HG03045 (cell line): Measurements from ENCODE around the gene SNRPF.
"Not testable (repeated sequence)": the region's sequence is repeated elsewhere in the genome, so short reads cannot be mapped to it uniquely, and the experiment has no call there.

Source experiments
- ATAC-seq: cut with Tn5 transposase; IDR thresholded peaks from one replicate; pipeline ENCODE4 v1.9.1; 2021; ENCODE audit warnings: mild to moderate bottlenecking, moderate library complexity; ENCODE audit not compliant: unreplicated experiment

SNRPF gene

DNA sequence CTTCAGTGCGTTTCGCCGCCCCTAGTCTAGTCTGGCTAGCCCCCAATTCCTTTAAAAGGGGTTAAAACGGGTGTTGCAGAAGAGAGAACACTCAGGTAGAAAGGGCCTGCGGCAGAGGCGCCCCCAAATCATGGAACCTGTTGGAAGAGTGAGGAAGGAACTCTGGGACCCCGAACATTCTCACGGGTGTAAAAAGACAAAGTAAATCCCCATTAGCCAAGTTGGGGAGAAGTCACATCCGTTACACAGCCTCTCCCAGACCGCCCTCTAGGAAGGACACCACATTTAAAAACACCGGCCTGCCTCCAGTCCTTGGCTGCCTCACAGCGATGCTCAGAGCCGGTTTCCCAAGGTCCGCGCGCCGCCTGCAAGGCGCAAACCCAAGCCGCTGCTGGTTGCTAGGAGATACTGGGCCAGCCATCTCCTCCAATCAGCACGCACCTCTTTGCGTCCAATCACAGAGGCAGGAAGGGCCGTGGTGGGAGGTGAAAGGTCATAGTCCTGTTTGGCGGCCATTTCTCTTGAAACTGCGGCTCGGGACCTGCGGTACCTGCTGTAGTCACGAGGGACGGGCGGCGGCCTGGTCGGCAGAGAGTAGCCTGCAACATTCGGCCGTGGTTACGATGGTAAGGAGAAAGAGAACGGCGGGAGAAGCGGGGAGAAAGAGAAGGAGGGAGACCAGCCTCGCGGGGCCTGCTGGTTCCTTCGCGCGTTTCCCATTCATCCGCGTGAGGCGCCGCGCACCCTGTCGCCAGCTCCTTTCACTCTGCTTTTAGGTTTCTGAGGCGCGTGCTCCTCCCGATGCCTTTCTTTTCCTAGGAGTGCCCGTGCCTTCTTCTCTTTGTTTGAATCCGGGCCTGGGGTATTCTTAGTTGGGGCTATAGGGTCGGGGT is at the start of gene SNRPF:
Gene SNRPF (plus strand): TSS at position 502 of the 893 bp plus-strand sequence. CDS start 122 bp downstream, at position 624.
- peak; percentile 100 for ATAC-seq

DNA sequence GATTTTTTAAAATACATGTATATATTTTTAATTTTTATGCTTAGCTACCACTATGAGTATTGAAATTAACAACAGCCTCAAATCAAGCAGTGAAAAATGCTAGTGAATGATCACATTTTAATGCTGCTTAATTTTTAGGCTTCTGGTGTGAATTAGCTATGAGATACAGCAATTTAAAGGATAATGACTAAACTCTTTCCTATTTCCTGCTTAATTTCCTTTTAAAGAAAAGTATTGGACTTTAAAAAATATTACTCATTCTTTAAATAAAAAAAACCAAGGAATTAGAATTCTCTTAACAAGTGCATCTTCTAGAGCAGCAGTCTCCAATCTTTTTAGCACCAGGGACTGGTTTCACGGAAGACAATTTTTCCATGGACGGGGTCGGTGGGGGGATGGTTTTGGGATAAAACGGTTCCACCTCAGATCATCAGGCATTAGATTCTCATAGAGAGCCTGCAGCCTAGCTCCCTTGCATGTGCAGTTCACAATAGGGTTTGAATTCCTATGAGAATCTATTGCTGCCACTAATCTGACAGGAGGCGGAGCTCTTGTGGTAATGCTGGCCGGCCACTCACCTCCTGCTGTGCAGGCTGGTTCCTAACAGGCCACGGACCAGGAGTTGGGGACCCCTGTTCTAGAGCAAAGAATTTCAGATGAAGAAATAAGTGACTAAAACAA is 49.6 kb upstream of the SNRPF start:
- no peak for ATAC-seq

DNA sequence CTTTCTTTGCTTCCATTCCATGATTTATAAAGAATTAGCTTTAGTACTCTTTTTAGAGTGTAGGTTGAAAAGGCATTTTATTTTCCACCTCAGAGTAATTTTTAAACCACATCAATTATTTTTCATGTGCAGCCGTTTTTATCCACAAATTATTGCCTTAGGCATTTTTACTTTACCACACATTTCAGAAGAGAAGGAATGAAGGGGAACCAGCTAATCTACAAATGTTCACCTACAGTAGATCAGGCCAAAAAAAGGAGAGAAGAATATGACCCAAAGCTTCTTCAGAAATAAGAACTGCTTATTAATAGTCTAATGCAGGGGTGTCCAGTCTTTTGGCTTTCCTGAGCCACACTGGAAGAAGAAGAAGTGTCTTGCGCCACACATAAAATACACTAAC is 48.3 kb upstream of the SNRPF start:
- no peak for ATAC-seq

DNA sequence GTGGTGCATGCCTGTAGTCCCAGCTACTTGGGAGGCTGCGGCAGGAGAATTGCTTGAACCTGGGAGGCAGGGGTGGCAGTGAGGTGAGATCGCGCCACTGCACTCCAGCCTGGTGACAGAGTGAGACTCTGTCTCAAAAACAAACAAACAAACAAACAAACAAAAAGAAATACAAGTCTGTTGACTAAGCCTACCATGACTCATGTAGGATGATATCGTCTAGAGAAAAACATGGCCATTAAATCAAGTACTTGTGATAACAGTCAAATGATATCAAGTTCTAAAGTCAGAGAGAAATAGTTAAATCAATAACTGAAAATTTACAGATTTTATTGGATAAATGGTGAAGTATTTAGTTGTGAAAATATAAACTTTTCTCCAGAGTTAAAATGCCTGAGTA is 46.6 kb upstream of the SNRPF start:
- ATAC-seq, result not testable (repeated sequence)

DNA sequence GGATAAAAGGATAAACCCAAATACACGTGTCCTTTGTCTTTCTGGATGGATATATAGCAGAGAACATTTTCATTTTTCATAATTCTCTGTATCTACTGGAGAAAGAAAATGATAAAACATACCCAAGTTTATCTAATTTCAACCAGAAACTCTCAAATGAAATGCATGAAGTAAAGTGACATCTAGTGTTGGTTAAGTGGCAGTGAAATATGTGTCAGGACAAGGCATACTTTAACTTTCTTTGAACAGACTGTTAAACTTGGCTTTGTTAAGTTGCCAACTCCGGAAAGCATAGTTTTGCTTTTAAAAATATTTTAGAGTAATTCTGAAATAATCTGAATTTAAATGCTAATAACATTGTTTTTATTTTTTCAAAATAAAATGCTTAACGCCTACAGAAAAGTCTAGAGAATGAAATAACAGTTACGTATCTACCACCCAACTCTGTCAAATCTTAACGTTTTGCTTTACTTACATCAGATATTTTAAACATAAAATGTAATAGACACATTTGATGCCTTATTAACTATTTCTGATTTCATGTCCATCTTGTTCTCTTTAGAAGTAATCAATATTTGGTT is 43.0 kb upstream of the SNRPF start:
- ATAC-seq, result no peak

DNA sequence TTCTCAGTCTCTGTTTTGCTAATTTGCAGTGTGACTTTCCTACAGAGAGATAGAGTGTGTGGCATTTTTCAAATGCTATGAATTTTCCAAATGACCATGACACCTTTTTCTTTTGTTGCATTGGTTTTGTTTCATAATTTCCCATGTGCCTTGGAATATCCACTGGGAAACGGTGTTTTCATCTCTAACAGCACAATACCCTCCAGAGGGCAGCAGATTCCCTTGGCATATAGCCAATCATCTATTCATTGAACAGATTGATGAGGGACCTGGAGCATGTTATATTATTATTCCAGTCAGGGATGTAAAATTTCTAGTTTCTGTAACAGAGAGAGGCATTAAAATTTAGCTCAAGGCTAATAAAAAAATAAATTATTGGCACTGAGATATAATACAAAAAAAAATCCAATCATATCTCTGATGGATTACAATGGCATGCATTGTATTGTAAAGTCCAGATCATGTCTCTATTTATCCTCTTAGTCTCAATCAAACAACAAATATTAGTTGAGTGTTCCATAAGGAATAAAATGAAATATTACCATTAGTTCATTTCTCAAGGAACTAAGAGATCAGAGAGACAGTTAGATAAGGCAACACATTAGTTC is 38.6 kb upstream of the SNRPF start:
- ATAC-seq, result no peak

DNA sequence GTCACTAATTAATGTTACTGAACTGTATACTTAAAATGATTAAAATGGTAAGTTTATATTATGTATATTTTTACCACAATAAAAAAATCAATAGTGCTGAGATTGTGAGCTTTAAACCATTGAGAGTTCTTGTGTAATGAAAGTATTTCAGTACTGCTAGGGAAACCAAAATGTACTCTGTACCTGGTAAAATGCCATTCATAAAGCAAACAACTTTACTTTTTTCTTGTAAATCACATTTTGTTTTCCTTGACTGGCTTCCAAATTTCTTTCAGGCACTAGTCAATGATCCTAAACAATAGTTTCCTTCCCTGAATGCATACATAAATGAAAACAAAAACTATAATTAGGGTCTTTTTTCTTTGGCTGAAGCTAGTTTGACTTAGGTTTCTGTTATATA is 29.4 kb upstream of the SNRPF start:
- no peak for ATAC-seq

DNA sequence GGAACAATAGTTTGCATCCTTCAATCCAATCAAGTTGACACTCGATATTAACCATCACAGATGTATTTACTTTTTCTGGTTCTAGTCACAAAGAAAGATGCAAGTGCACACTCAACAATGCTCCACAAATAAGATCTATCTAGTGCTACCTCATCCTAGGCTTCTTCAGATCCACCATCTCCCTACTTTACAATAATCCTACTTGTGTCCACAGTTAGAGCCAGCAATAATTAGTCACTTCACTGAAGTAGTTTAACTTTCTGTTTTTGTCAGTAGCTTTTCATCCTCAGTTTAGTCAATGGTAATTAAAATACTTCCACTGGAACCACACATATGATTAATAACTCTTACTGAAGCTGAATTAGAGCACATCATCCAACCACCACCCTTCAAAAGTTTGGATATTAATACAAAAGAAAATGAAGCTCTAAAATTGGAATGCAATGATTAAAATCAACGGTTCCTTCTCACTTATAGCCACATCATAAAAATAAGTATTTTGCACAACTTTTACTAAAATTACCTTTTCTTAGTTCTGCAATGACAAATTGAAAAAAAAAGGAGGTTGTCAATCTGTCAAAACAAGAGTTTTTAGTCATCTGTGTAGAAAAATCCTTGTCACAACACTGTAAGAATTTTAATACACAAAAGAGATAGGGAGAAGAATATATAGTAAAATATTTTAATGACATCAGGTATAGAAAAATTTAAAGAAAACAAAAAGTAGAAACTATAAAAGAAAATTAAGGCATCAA is 28.2 kb upstream of the SNRPF start:
- no peak for ATAC-seq

DNA sequence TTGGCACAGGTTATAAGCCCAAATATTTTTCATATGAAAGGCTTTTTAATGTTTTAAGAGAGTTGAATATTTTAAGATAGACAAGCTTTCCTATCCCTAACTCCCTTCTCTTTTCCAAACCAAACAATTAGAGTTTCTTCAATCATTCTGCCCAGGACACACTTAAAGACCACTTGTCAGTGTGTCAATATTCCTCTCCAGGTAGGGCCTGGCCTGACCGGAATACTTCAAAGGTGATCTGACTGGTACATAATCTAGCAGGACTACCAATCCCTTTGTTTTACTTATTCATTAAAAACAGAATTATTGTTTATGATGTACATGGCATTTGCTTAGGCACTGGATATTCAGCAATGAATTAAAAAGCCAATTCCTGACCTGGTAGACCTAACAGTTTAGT is 24.2 kb upstream of the SNRPF start:
- ATAC-seq, result no peak

DNA sequence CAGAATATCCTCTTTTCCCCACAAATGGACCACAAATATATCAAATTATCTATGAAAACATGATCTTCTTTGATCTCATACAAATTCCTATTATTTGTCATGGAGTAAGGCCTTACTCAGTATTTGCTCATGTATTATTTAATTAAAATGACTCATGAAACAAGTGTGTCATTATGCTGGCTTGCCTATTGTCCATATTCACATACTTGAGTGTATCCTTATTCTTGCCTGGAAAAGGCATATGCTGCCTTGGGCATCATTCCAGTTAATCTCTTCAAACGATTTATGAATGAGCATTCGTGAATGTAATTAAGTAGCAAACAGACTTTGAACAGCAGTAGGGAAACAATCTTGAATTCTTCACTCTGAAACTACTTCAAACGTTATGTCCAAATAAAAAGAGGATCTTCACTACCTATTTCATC is 22.6 kb upstream of the SNRPF start:
- ATAC-seq, result no peak

DNA sequence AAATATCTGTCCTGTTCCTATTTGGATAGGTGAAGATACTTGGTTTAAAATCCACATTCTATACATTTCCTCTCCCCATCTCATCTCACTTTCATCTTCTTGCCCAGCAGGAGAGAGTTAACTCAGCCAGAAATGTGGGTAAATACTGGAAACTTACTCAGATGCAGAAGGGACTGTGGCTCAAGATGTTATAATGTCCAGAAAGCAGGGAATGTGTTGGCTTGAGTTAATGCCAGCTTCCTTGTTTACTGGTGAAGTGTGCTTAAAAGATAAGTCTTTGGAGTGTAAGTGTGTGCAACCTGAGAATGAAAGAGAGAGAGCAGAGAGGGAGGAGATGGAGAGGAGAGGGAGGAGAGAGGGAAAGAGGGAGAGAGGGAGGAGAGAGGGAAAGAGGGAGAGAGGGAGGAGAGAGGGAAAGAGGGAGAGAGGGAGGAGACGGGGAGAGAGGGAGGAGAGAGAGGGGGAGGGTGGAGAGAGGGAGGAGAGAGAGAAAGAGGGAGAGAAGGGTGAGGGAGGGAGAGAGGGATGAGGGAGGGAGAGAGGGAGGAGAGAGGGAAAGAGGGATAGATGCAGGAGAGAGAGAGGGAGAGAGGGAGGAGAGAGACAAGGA is 22.0 kb upstream of the SNRPF start:
- no peak for ATAC-seq

DNA sequence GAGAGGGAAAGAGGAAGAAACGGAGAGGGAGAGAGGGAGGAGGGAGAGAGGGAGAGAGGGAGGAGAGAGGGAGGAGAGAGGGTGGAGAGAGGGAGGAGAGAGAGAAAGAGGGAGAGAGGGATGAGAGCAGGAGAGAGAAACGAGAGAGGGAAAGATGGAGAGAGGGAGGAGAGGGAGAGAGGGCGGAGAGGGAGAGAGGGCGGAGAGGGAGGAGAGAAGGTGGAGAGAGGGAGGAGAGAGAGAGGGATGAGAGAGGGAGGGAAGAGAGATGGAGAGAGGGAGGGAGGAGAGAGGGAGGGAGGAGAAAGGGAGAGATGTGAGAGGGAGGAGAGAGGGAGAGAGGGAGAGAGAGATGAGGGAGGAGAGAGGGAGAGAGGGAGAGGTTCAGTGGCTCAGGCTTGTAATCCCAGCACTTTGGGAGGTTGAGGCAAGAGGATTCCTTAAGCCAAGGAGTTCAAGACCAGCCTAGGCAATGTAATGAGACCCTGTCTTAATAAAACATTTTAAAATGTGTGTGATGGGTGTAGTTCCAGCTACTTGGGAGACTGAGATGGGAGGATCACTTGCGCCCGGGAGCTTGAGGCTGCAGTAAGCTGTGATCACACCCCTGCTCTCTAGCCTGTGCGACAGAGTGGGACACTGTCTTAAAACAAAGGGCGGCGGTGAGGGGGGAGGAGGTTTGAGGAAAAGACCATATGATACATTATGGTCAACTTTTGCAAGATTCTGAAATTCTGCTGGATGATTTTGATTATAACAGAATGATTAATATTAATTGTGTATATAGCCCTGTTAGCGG is 21.3 kb upstream of the SNRPF start:
- no peak for ATAC-seq

DNA sequence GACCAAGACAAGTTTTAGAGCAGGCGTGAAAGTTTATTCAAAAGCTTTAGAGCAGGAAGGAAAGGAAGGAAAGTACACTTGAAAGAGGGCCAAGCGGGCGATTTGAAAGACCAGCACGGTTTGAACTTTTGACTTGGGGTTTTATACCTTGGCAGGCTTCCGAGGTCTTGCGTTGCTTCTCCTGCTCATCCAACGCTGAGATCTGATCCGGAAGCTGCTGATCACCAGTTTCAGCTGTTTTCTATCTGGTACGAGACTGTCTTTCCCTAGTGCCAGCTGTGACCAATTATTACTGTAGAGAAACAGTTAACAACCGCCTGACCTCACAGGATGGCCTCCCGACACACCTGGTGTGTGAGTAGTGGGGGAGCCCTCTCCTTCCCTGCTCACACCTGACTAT is 20.6 kb upstream of the SNRPF start:
- ATAC-seq, result no peak

DNA sequence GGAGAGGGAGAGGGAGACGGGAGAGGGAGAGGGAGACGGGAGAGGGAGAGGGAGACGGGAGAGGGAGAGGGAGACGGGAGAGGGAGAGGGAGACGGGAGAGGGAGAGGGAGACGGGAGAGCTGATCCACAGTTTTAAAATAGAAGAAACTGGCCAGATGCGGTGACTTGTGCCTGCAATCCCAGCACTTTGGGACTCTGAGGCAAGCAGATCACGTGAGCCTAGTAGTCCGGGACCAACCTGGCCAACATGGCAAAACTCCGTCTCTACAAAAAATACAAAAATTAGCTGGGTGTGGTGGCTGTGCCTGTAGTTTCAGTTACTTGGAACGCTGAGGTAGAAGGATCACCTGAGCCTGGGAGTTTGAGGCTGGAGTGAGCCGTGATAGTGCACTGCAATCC is 16.3 kb upstream of the SNRPF start:
- not testable (repeated sequence) for ATAC-seq

DNA sequence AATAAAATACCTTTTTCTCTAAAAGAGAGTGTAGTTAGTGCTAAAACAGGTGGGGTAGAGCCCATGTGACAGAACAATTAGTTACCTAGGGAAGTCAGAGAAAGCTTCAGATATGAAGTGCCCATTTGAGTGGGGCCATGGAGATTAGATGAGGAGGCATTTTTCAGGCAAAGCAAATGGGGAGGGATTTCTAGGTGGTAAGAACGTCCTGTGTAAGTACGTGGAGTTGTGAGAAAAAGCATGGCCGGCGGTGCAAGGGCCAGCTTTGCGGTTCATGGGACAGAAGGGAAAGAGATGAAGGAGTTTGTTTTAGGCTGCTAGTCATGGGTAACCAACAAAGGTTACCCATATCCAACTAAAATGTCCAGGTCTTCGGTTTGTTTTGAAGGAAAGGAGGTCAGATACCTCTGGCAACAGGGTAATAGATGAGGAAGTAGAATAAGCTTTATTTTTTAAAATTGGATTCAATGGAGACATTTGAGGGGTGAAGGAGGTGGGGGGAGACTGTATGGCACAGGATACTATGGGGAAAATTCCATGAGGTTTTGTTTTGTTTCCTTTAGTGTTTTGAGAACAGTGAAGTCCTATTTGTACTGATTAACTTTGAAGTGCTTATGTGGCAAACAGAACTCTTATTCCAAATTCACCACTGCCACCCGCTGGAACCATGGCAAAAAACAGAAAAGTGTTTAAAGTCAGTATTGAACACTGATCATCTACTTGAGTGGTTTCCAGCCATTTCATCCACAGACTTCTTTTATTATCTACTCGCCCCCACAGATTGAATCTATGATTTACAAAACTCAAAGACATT is 10.0 kb upstream of the SNRPF start:
- ATAC-seq, result no peak

DNA sequence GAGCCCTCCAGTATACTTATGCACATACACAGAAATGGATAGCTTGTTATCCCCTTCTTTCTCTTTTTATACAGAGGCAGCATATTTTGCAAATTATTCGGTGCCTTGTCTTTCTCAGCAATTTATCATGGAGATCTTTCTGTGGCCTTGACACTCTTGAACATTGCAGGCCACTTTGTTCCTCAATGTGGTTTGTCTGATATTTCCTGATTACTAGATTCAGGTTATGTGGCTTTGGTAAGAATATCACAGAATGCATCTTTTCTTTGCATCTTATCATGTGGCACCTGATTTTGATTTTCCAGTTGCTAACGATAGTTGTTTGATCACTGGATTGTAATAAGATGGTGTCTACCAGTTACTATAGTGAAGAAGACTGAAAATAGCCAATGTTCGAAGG is 7.1 kb upstream of the SNRPF start:
- ATAC-seq, result no peak

DNA sequence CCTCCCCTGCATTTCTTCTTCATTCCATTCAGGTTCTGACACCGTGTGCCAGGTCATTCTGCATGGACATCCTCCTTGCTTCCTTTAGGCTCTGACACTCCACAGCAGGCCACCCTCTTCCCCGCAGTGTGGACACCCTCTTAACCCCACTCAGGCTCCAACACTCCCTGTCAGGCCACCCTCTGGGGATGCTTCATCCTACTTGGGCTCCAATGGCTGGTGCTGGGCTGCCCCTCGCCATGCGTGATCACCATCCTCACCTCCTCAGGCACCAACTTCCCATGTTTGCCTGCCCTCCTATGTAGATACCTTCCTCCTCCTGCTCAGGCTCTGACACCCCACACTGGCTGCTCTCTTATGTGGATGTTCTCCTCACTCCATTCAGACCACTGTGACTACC is 6.6 kb upstream of the SNRPF start:
- ATAC-seq, result no peak

DNA sequence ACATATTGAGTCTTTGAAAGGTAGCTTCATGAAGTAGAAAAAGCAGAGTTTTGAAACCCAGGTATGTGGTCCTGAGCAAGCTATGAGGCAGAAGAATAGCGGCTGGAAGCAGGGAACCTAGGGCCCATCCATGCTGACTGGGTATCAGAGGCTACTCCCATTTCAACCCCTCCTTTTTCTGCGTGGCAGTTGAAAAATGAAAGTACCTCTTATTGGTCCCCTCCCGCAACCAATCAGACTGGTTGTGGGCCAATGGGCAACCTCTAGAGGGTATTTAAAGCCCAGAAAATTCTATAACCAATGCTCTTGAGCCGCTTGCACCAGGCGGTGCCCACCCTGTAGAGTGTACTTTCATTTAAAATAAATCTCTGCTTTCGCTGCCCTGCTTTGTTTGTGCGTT is 1.6 kb upstream of the SNRPF start:
- ATAC-seq, result no peak

DNA sequence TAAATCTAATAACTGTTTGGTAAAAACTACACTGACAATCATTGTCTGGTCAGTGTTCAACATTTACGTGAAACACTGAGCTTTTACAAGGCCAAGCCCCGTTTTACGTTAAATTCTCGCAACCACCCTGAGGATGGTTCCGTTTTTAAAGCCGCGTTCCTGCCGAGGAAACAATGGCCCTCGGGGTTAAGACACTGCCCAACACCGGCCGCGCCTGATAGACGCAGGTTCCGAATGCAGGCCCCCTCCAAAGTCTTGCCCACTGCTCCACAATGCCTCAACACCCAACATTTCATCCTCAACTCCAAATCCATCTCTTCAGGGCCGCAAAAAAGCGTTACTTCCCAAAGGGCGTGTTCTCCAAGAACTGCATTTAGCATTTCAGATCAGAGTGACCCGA is 953 bp upstream of the SNRPF start:
- no peak for ATAC-seq
